K562 (cell line): ENCODE measurements around the gene CDH16. TPM values are rescaled to one million over a fixed set of nuclear protein-coding genes. Genes with fewer than 3 reads are reported as not detected.

Experiments used
- ATAC-seq: fragments of 200-7000 bp; cut with Tn5 transposase; 3 replicates; pipeline ENCODE4 v1.9.1; 2020; ENCODE audit warnings: moderate library complexity
- BruUV-seq: library from RNA; stranded (reverse); fragments of 400-500 nt; replicated peaks from 2 replicates; lab custom pipeline; 2021; lab: Mats Ljungman, UMichigan
- CTCF ChIA-PET: fragments of 300-600 bp; formaldehyde crosslinking; extraction: SDS; loops from one replicate; lab custom pipeline; 2021; ENCODE audit warnings: low intra/inter-chr PET ratio; lab: Yijun Ruan, JAX
- POLR2A ChIA-PET: fragments of 300-600, 350-650 bp; sonication (Branson Sonifier 250); formaldehyde crosslinking; extraction: SDS; loops from one replicate; lab custom pipeline; 2021; ENCODE audit warnings: antibody characterized with exemption, inconsistent platforms; lab: Yijun Ruan, JAX
- DNase-seq, 4 experiments: peaks; one replicate each; pipeline versions ENCODE4 v3.0.0 to v3.0.0-alpha.2; 2011 to 2018; ENCODE audit warnings: low spot score in 3 of 4, mixed read lengths in 3 of 4; ENCODE audit errors: extremely low read depth in 1 of 4
- FAIRE-seq: peaks from 2 replicates; lab custom pipeline; 2011; peaks lifted over from hg19 to GRCh38; lab: Jason Lieb, UNC
- H2AFZ ChIP-seq: 2 replicates; pipeline ENCODE4 v1.6.0; 2011; ENCODE audit warnings: low read depth, low read length, control low read depth, inconsistent platforms
- H3K27ac ChIP-seq: fragments of 200-600 bp; 3 replicates; pipeline ENCODE4 v1.8.0; 2011; ENCODE audit warnings: low read depth, mild to moderate bottlenecking, control low read depth, inconsistent platforms, low read length, moderate library complexity, mixed read lengths; ENCODE audit errors: extremely low read depth
- H3K27me3 ChIP-seq, 2 experiments: fragments of 300-600 bp in 1 of 2; 2 replicates in 1 of 2; 3 replicates in 1 of 2; pipeline versions ENCODE4 v1.6.0 to v1.8.0; 2011; ENCODE audit warnings: inconsistent platforms in 2 of 2, low read length in 2 of 2, mild to moderate bottlenecking in 1 of 2, mixed read lengths in 1 of 2, moderate library complexity in 1 of 2; ENCODE audit not compliant: control insufficient read depth in 2 of 2, insufficient read depth in 2 of 2
- H3K36me3 ChIP-seq: fragments of 300-600 bp; 3 replicates; pipeline ENCODE4 v1.8.0; 2011; ENCODE audit warnings: mild to moderate bottlenecking, low read length, inconsistent platforms; ENCODE audit not compliant: control insufficient read depth, insufficient read depth
- H3K4me1 ChIP-seq, 2 experiments: fragments of 200-600 bp in 1 of 2; replicated peaks in 1 of 2; 2 replicates in 1 of 2; 3 replicates in 1 of 2; pipeline versions ENCODE4 v1.5.1 to v1.8.0; 2011; ENCODE audit warnings: inconsistent platforms in 2 of 2, low read length in 2 of 2, mild to moderate bottlenecking in 1 of 2, mixed read lengths in 1 of 2, moderate library complexity in 1 of 2; ENCODE audit not compliant: control insufficient read depth in 2 of 2, insufficient read depth in 2 of 2
- H3K4me2 ChIP-seq: 2 replicates; pipeline ENCODE4 v1.6.1; 2011; ENCODE audit warnings: low read length, control low read depth, inconsistent platforms, mixed read lengths; ENCODE audit not compliant: insufficient read depth
- H3K4me3 ChIP-seq: fragments of 200-600 bp; sonication (generic), shearing (Covaris generic); 2 replicates; pipeline ENCODE4 v1.5.1; 2016; ENCODE audit warnings: control low read depth, inconsistent platforms
- H3K79me2 ChIP-seq: fragments of 200-600 bp; 3 replicates; pipeline ENCODE4 v1.8.0; 2011; ENCODE audit warnings: low read length, inconsistent platforms; ENCODE audit not compliant: control insufficient read depth, insufficient read depth
- H3K9ac ChIP-seq, 2 experiments: 2 replicates each; pipeline versions ENCODE4 v1.6.0 to v1.6.1; 2011; ENCODE audit warnings: low read depth in 2 of 2, low read length in 2 of 2, control low read depth in 1 of 2, inconsistent platforms in 1 of 2, mild to moderate bottlenecking in 1 of 2, mixed read lengths in 1 of 2; ENCODE audit not compliant: insufficient read depth in 1 of 2
- H3K9me1 ChIP-seq: one replicate; pipeline ENCODE4 v1.6.0; 2011; ENCODE audit warnings: inconsistent platforms, mild to moderate bottlenecking, low read length, moderate library complexity; ENCODE audit not compliant: control insufficient read depth, insufficient read depth
- H3K9me3 ChIP-seq: replicated peaks from 2 replicates; pipeline ENCODE4 v1.5.1; 2011; ENCODE audit warnings: low read depth, low read length, inconsistent platforms; ENCODE audit not compliant: control insufficient read depth, insufficient read depth
- H4K20me1 ChIP-seq: replicated peaks from 2 replicates; pipeline ENCODE4 v1.6.1; 2011; ENCODE audit warnings: low read length, inconsistent platforms, mixed read lengths; ENCODE audit not compliant: control insufficient read depth, insufficient read depth
- E4F1 ChIP-seq: fragments of 250-450 bp; sonication (Bioruptor Pico); IDR thresholded peaks from 2 replicates; pipeline ENCODE4 v1.5.0; 2021; ENCODE audit warnings: mild to moderate bottlenecking, borderline replicate concordance
- NR2C1 ChIP-seq, 2 experiments: fragments of 450-650 bp; IDR thresholded peaks; 2 replicates each; pipeline ENCODE4 v1.6.1; 2017; ENCODE audit warnings: mild to moderate bottlenecking in 2 of 2, antibody characterized with exemption in 1 of 2, inconsistent platforms in 1 of 2, missing compliant biosample characterization in 1 of 2, missing genetic modification characterization in 1 of 2
- NR2C2 ChIP-seq, 2 experiments: fragments of 200-800 bp in 1 of 2; sonication (Bioruptor generic) in 1 of 2; sonication (generic) in 1 of 2; formaldehyde crosslinking in 1 of 2; IDR thresholded peaks; 2 replicates each; pipeline versions ENCODE4 v1.6.1 to v1.8.0; 2016 to 2022; ENCODE audit warnings: mild to moderate bottlenecking in 1 of 2, missing compliant biosample characterization in 1 of 2, missing genetic modification characterization in 1 of 2, missing genetic modification reagents in 1 of 2
- POLR2B ChIP-seq: fragments of 450-650 bp; IDR thresholded peaks from 2 replicates; pipeline ENCODE4 v1.6.1; 2018; ENCODE audit warnings: low read depth; ENCODE audit not compliant: partially characterized antibody
- SIX5 ChIP-seq, 2 experiments: IDR thresholded peaks; 2 replicates each; pipeline ENCODE4 v1.6.1; 2011; ENCODE audit warnings: low read length in 2 of 2, borderline replicate concordance in 1 of 2, low read depth in 1 of 2, mild to moderate bottlenecking in 1 of 2, moderate library complexity in 1 of 2; ENCODE audit not compliant: insufficient read depth in 1 of 2
- ZNF324 ChIP-seq: fragments of 250-450 bp; sonication (Bioruptor Pico); IDR thresholded peaks from 2 replicates; pipeline ENCODE4 v1.4.0; 2020; ENCODE audit warnings: mild to moderate bottlenecking
- ZNF408 ChIP-seq: fragments of 250-450 bp; sonication (Bioruptor Pico); IDR thresholded peaks from 2 replicates; pipeline ENCODE4 v1.4.0; 2020; ENCODE audit warnings: low read depth, mild to moderate bottlenecking, moderate library complexity
- WGBS: fragments of 100-300 bp; shearing (Covaris generic); methylation state at CpG from one replicate; pipeline ENCODE4 v1.1.6; 2016; ENCODE audit warnings: low coverage, mixed read lengths; ENCODE audit not compliant: insufficient coverage; ENCODE audit errors: missing lambda C conversion rate; 5-methylcytosine and 5-hydroxymethylcytosine counted together
- in situ Hi-C: fragments of 300-500 bp; cut with MboI; formaldehyde crosslinking; loops from 4 replicates; pipeline ENCODE4 v1.15.0; 2018; ENCODE audit warnings: inconsistent platforms, mixed read lengths
- intact Hi-C: fragments of 100-400 bp; cut with micrococcal nuclease; formaldehyde crosslinking; loops from 2 replicates; pipeline ENCODE4 v1.14.2; 2022
- polyA plus RNA-seq, 8 experiments: library from polyadenylated mRNA; depleted of rRNA in 4 of 8; stranded (reverse) in 5 of 8; unstranded in 3 of 8; fragments of >200 nt; fragmentation: Nextera tagmentation in 2 of 8; fragmentation: Illumina TruSeq in 1 of 8; extraction: Ambion mirVana in 2 of 8; extraction: Trizol in 1 of 8; gene quantifications; 2 replicates each; pipeline versions ENCODE4 v1.2.1 to v1.2.3, GENCODE V29; 2011 to 2014; ENCODE audit warnings: inconsistent platforms in 1 of 8, missing spikeins in 1 of 8
- total RNA-seq, 7 experiments: library from RNA; depleted of rRNA in 6 of 7; stranded (reverse); fragments of >200 nt in 6 of 7; fragmentation: Illumina TruSeq in 2 of 7; extraction: Trizol in 2 of 7; gene quantifications; 2 replicates each; pipeline versions ENCODE4 v1.2.1 to v1.2.3, GENCODE V29; 2011 to 2021; ENCODE audit warnings: low replicate concordance in 1 of 7

The CDH16 gene
- total and polyA plus RNA-seq, 9 of the 15 experiments (the other 6 are each of a cell fraction or from before 2014, with no cell fraction given), result not detected

GRCh38 chr16:66863707-66864106, 55.0 kb downstream of the CDH16 start (continued):
- TF ChIP-seq E4F1 (CRISPR knock-in tag) (no peak), ZNF408 (CRISPR knock-in tag) (no peak), SIX5 (IDR thresholded peaks at IDR 0.05; ENCODE audit: borderline replicate concordance in 1 of 2, insufficient read depth in 1 of 2, low read depth in 1 of 2, low read length in 2 of 2) (no peak), ZNF324 (CRISPR knock-in tag) (no peak)

- H3K27ac ChIP-seq, result no peak overlapping the region
- no peak overlapping the region for H3K4me2 ChIP-seq
- H4K20me1 ChIP-seq, result no peaks in the 10 kb centered on the region
- no peak overlapping the region for H3K9ac ChIP-seq
- WGBS, result 35% methylated on average over 8 of the region's 8 CpGs
- no peak for ATAC-seq
- no peaks in the 10 kb centered on the region for H3K9me3 ChIP-seq
- H3K9me1 ChIP-seq, result no peaks in the 10 kb centered on the region
- no TSS peak for BruUV-seq
- no peaks in the 10 kb centered on the region for H3K27me3 ChIP-seq
- DNase-seq, result no peak
- H3K4me1 ChIP-seq, result no peaks in the 10 kb centered on the region; a peak in 1 of 5 replicates
- no peak overlapping the region for H2AFZ ChIP-seq
- no peaks in the 10 kb centered on the region for H3K79me2 ChIP-seq
- CTCF ChIA-PET, result no interaction called here
- FAIRE-seq, result no peak
- intact Hi-C loops (no loop called here), in situ Hi-C loops (loop anchor here (10.0 kb wide), 1 partner anchor 457 kb away; no protein-coding TSS in a partner anchor)
- no peak overlapping the region for H3K4me3 ChIP-seq
- TF ChIP-seq NR2C1 (IDR thresholded peaks at IDR 0.05), result peak; percentile 86
- TF ChIP-seq NR2C1 (tag; IDR thresholded peaks at IDR 0.05), result peak; percentile 88
- no peak for TF ChIP-seq POLR2B
- TF ChIP-seq NR2C2 (CRISPR knock-in tag; IDR thresholded peaks at IDR 0.05), result peak; percentile 52; the same call in 1 of the 2 replicates
- TF ChIP-seq NR2C2 (tag; IDR thresholded peaks at IDR 0.05), result peak; percentile 78
- H3K36me3 ChIP-seq, result no peaks in the 10 kb centered on the region
- POLR2A ChIA-PET, result interaction anchor here (0.6 kb wide), 1 partner anchor 427 kb away, joined by 3 read pairs; no protein-coding TSS in a partner anchor
These were observed 56.6 kb downstream of the CDH16 start for GRCh38 chr16:66862023-66862520.
